ENCODE data around the gene CALY. TPM values are rescaled to one million over a fixed set of nuclear protein-coding genes. Genes with fewer than 3 reads are reported as not detected.
"Not testable (repeated sequence)": the region's sequence is repeated elsewhere in the genome, so short reads cannot be mapped to it uniquely, and the experiment has no call there.

CALY gene
- total RNA-seq, 4 donors from 2014 or later, result 1.6 to 3.6 (median 2.3) TPM

GRCh38 chr10:133372507-133372906 is 35.8 kb upstream of the CALY start:
- peaks cover 12 to 28% (median 22%) of the 10 kb centered on the region in 4 donors for H3K4me1 ChIP-seq
- peaks cover 21 to 40% (median 32%) of the 10 kb centered on the region in 4 donors for H3K36me3 ChIP-seq
- peak overlapping the region; percentile 76 to 97 (median 80) for H3K4me3 ChIP-seq
- no peaks in the 10 kb centered on the region for H3K9me3 ChIP-seq
- WGBS, result 54% methylated on average over 9 of the region's 20 CpGs
- DNase-seq (ENCODE audit: extremely low spot score), result no peak
- no peaks in the 10 kb centered on the region for H3K27me3 ChIP-seq
- intact Hi-C loops (cut with DNase I), result loop anchor here (5.0 kb wide), 1 partner anchor 45 kb away; no protein-coding TSS in a partner anchor
- TF ChIP-seq POLR2AphosphoS5 (IDR thresholded peaks at IDR 0.05) (no peak), POLR2A (IDR thresholded peaks at IDR 0.05; ENCODE audit: low read depth) (no peak), CTCF (IDR thresholded peaks at IDR 0.05) (no peak), EP300 (IDR thresholded peaks at IDR 0.05) (no peak)
- H3K27ac ChIP-seq (replicated peaks in 1 of 4), result peak overlapping the region in 1 of 4 donors; percentile 95

GRCh38 chr10:133370030-133370786 is 33.5 kb upstream of the CALY start:
- no peak for DNase-seq (ENCODE audit: extremely low spot score)
- H3K36me3 ChIP-seq, result peaks cover 39 to 61% (median 53%) of the 10 kb centered on the region in 4 donors
- peaks cover 12 to 25% (median 18%) of the 10 kb centered on the region in 4 donors for H3K4me1 ChIP-seq
- no peak overlapping the region for H3K4me3 ChIP-seq
- WGBS, result 94% methylated on average over 24 of the region's 24 CpGs
- H3K27ac ChIP-seq (replicated peaks in 1 of 4), result no peak overlapping the region
- intact Hi-C loops (cut with DNase I), result loop anchor here (5.0 kb wide), 1 partner anchor 43 kb away; no protein-coding TSS in a partner anchor
- TF ChIP-seq POLR2A (IDR thresholded peaks at IDR 0.05; ENCODE audit: low read depth), result no peak
- no peaks in the 10 kb centered on the region for H3K27me3 ChIP-seq
- H3K9me3 ChIP-seq, result no peaks in the 10 kb centered on the region

GRCh38 chr10:133368153-133368552 is 31.5 kb upstream of the CALY start:
- Histone ChIP-seq H3K4me1 (peaks cover 9 to 15% (median 10%) of the 10 kb centered on the region in 4 donors), H3K36me3 (peaks cover 48 to 82% (median 73%) of the 10 kb centered on the region in 4 donors), H3K9me3 (no peaks in the 10 kb centered on the region), H3K27me3 (no peaks in the 10 kb centered on the region), H3K27ac (replicated peaks in 1 of 4) (no peak overlapping the region), H3K4me3 (no peak overlapping the region)
- no peak for TF ChIP-seq EP300 (IDR thresholded peaks at IDR 0.05)
- TF ChIP-seq CTCF (IDR thresholded peaks at IDR 0.05), result no peak
- no peak for TF ChIP-seq POLR2AphosphoS5 (IDR thresholded peaks at IDR 0.05)
- no peak for TF ChIP-seq POLR2A (IDR thresholded peaks at IDR 0.05; ENCODE audit: low read depth)
- WGBS, result 93% methylated on average over 5 of the region's 7 CpGs
- DNase-seq (ENCODE audit: extremely low spot score), result no peak
- intact Hi-C loops (cut with DNase I), result no loop called here

- H3K27me3 ChIP-seq; intact Hi-C loops (cut with DNase I); H3K9me3 ChIP-seq; H3K4me3 ChIP-seq; DNase-seq (ENCODE audit: extremely low spot score); H3K27ac ChIP-seq (replicated peaks in 1 of 4): not testable (repeated sequence)
- WGBS, result no CpG with 5 or more reads among the region's 7 CpGs
- peaks cover 7 to 12% (median 7%) of the 10 kb centered on the region in 4 donors for H3K4me1 ChIP-seq
- peaks cover 48 to 89% (median 79%) of the 10 kb centered on the region in 4 donors for H3K36me3 ChIP-seq
Measured at GRCh38 chr10:133367461-133367860, 30.8 kb upstream of the CALY start.

- H3K27ac ChIP-seq (replicated peaks in 1 of 4), result no peak overlapping the region
- H3K9me3 ChIP-seq, result no peaks in the 10 kb centered on the region
- intact Hi-C loops (cut with DNase I), result no loop called here
- TF ChIP-seq CTCF (IDR thresholded peaks at IDR 0.05), result no peak
- no peak for TF ChIP-seq EP300 (IDR thresholded peaks at IDR 0.05)
- no peak for TF ChIP-seq POLR2AphosphoS5 (IDR thresholded peaks at IDR 0.05)
- TF ChIP-seq POLR2A (IDR thresholded peaks at IDR 0.05; ENCODE audit: low read depth), result no peak
- H3K36me3 ChIP-seq, result peaks cover 48 to 96% (median 86%) of the 10 kb centered on the region in 4 donors
- H3K4me3 ChIP-seq, result no peak overlapping the region
- DNase-seq (ENCODE audit: extremely low spot score), result no peak
- 100% methylated on average over 4 of the region's 13 CpGs for WGBS
- peaks cover 0 to 5% (median 2%) of the 10 kb centered on the region in 4 donors for H3K4me1 ChIP-seq
- no peaks in the 10 kb centered on the region for H3K27me3 ChIP-seq
Measured at GRCh38 chr10:133366751-133367150, 30.1 kb upstream of the CALY start.

Measured in esophagus muscularis mucosa (tissue), 4 donors.